ENCODE results near the gene PIK3IP1.

Gene PIK3IP1

GRCh38 chr22:31278151-31278621 lies 14.1 kb downstream of the PIK3IP1 start:
- DNase-seq, result no peak

- DNase-seq, result no peak
Measured at GRCh38 chr22:31277741-31278140, 14.5 kb downstream of the PIK3IP1 start.

- DNase-seq, result no peak
Measured at GRCh38 chr22:31276426-31277167, 15.7 kb downstream of the PIK3IP1 start.

- DNase-seq, result no peak
Measured at GRCh38 chr22:31275576-31275975, 16.7 kb downstream of the PIK3IP1 start.

GRCh38 chr22:31275018-31275417 lies 17.3 kb downstream of the PIK3IP1 start:
- DNase-seq, result no peak

- no peak for DNase-seq
Measured at GRCh38 chr22:31274017-31274416, 18.3 kb downstream of the PIK3IP1 start.

GRCh38 chr22:31272522-31273446 lies 19.5 kb downstream of the PIK3IP1 start:
- DNase-seq, result peak; percentile 64

GRCh38 chr22:31271485-31271884 lies 20.8 kb downstream of the PIK3IP1 start:
- peak; percentile 98 for DNase-seq

GRCh38 chr22:31271026-31271425 lies 21.3 kb downstream of the PIK3IP1 start:
- no peak for DNase-seq

- DNase-seq, result no peak
Measured at GRCh38 chr22:31269892-31270579, 22.3 kb downstream of the PIK3IP1 start.

- no peak for DNase-seq
Measured at GRCh38 chr22:31268281-31268680, 24.0 kb downstream of the PIK3IP1 start.

GRCh38 chr22:31263896-31264640 lies 28.2 kb downstream of the PIK3IP1 start:
- DNase-seq, result no peak

GRCh38 chr22:31262312-31263133 lies 29.8 kb downstream of the PIK3IP1 start:
- no peak for DNase-seq

- no peak for DNase-seq
Measured at GRCh38 chr22:31260474-31260856, 31.8 kb downstream of the PIK3IP1 start.

- no peak for DNase-seq
Measured at GRCh38 chr22:31259798-31260473, 32.4 kb downstream of the PIK3IP1 start.

- no peak for DNase-seq
Measured at GRCh38 chr22:31253949-31254348, 38.3 kb downstream of the PIK3IP1 start.

GRCh38 chr22:31250740-31251600 lies 41.3 kb downstream of the PIK3IP1 start:
- DNase-seq, result peak; percentile 31

- peak; percentile 12 for DNase-seq
Measured at GRCh38 chr22:31248965-31249958, 43.0 kb downstream of the PIK3IP1 start.

Data from kidney glomerular epithelial cell (primary cell).